ENCODE results near the gene ARID1B.

DNA sequence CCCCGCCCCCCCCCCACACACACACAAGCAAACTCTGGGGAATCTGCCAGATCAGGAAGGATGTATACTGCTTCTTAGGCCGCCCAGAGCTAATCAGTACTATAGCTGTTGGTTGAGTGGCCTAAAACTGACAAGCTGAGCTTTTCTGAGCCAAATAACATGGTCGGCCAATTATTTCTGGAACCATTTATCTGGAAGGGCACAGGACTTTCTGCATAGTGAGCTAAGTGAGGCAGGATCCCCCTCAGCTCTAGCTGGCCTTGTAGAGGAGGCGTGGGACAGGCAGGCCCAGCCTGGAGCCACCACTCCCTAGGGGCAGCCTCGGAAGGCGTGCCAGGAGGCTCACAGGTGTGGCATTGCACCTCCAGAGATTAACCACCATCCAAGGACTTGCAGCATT lies 346.1 kb downstream of the ARID1B start:
- TF ChIP-seq, protein P1, sequence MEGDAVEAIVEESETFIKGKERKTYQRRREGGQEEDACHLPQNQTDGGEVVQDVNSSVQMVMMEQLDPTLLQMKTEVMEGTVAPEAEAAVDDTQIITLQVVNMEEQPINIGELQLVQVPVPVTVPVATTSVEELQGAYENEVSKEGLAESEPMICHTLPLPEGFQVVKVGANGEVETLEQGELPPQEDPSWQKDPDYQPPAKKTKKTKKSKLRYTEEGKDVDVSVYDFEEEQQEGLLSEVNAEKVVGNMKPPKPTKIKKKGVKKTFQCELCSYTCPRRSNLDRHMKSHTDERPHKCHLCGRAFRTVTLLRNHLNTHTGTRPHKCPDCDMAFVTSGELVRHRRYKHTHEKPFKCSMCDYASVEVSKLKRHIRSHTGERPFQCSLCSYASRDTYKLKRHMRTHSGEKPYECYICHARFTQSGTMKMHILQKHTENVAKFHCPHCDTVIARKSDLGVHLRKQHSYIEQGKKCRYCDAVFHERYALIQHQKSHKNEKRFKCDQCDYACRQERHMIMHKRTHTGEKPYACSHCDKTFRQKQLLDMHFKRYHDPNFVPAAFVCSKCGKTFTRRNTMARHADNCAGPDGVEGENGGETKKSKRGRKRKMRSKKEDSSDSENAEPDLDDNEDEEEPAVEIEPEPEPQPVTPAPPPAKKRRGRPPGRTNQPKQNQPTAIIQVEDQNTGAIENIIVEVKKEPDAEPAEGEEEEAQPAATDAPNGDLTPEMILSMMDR (IDR thresholded peaks at IDR 0.05 in 2 of 3, conservative IDR thresholded peaks at IDR 0.05 in 1 of 3; ENCODE audit: borderline replicate concordance in 1 of 3, insufficient read depth in 1 of 3, low read depth in 2 of 3, low read length in 2 of 3): no peak
- TF ChIP-seq, protein P2, sequence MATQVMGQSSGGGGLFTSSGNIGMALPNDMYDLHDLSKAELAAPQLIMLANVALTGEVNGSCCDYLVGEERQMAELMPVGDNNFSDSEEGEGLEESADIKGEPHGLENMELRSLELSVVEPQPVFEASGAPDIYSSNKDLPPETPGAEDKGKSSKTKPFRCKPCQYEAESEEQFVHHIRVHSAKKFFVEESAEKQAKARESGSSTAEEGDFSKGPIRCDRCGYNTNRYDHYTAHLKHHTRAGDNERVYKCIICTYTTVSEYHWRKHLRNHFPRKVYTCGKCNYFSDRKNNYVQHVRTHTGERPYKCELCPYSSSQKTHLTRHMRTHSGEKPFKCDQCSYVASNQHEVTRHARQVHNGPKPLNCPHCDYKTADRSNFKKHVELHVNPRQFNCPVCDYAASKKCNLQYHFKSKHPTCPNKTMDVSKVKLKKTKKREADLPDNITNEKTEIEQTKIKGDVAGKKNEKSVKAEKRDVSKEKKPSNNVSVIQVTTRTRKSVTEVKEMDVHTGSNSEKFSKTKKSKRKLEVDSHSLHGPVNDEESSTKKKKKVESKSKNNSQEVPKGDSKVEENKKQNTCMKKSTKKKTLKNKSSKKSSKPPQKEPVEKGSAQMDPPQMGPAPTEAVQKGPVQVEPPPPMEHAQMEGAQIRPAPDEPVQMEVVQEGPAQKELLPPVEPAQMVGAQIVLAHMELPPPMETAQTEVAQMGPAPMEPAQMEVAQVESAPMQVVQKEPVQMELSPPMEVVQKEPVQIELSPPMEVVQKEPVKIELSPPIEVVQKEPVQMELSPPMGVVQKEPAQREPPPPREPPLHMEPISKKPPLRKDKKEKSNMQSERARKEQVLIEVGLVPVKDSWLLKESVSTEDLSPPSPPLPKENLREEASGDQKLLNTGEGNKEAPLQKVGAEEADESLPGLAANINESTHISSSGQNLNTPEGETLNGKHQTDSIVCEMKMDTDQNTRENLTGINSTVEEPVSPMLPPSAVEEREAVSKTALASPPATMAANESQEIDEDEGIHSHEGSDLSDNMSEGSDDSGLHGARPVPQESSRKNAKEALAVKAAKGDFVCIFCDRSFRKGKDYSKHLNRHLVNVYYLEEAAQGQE (IDR thresholded peaks at IDR 0.05; ENCODE audit: low read depth): no peak
- TF ChIP-seq RAD21 (IDR thresholded peaks at IDR 0.05; ENCODE audit: low read depth) (no peak), POLR2A (IDR thresholded peaks at IDR 0.05; ENCODE audit: borderline replicate concordance, extremely low read depth, insufficient read depth, insufficient read length) (no peak), TCF7L2 (IDR thresholded peaks at IDR 0.05; ENCODE audit: borderline replicate concordance, extremely low read depth, insufficient read depth, insufficient read length) (no peak), JUND (IDR thresholded peaks at IDR 0.05) (no peak), EZH2phosphoT487 (IDR thresholded peaks at IDR 0.05; ENCODE audit: borderline replicate concordance) (no peak), SP1 (IDR thresholded peaks at IDR 0.05; ENCODE audit: low read depth) (no peak), SIN3A (IDR thresholded peaks at IDR 0.05; ENCODE audit: low read depth) (no peak), ZFX (IDR thresholded peaks at IDR 0.05) (no peak), EZH2 (IDR thresholded peaks at IDR 0.05) (no peak), POLR2AphosphoS5 (IDR thresholded peaks at IDR 0.05; ENCODE audit: low read depth, low read length) (no peak)
- TF ChIP-seq, protein P3, sequence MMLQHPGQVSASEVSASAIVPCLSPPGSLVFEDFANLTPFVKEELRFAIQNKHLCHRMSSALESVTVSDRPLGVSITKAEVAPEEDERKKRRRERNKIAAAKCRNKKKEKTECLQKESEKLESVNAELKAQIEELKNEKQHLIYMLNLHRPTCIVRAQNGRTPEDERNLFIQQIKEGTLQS (IDR thresholded peaks at IDR 0.05): no peak
